NCI-H128 (cell line): ENCODE data around the gene FAM53B.
"Not testable (repeated sequence)": the region's sequence is repeated elsewhere in the genome, so short reads cannot be mapped to it uniquely, and the experiment has no call there.

Source experiments
- DNase-seq: peaks from one replicate; lab custom pipeline; 2025; ENCODE audit not compliant: unreplicated experiment; lab: John Stamatoyannopoulos, UW

The FAM53B gene

GRCh38 chr10:124614003-124614659 is 130.0 kb downstream of the FAM53B start:
- DNase-seq: no peak

DNA sequence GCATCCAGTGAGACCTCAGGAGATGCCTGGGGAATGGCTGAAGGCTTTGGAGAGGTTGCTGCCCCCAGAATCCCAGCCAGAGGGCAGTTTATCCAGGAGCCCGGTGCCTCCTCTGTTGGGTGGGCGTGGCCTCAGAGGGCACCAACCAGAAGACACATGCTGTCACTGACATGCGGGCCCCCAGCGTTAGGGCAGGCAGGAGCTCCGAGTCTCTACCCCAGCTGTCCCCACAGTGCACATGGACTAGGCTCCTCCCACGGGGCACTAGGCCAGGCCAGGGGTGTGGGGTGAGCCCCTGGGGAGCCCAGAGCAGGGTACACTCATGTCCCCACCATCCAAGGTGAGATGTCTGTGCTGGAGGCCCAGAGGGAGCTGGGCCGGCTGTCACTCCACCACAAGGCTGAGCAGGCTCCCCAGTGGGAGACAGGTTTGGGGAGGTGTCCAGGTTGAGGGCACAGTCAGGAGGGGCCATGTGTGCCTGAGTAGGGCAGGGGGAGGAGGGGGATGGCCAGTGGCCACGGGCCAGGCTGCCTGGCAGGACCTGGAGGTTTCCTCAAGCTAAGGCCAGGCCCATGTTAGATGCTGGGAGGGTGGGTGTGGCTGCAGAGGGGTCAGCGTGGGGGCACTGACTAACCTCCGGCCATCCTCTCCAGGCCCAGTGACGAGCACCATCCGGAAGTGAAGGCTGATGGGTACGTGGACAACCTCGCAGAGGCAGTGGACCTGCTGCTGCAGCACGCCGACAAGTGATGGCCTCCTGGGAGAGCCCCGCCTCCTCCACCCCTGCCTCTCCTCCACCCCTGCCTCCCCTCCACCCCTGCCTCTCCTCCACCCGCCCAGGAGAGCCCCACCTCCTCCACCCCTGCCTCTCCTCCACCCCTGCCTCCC is 131.3 kb downstream of the FAM53B start:
- DNase-seq: no peak

DNA sequence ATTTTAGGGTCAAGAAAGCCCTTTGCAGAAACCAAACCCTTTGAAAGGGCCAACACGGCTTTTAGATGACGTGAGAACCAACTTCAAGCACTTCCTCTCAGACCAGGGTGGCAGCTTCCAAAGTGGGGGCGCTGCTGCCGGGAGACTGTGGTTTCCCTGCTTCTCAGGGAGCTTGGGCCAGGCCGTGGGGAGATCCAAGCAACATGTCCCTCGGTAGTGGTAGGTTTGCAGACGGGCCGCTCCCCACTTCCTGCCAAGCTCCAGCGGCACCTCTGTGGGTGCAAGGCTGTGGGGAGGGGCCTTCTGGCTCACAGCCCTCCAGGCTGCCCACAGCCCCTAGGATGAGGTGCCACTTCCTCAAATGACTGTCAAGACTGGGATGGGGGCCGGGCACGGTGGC is 132.4 kb downstream of the FAM53B start:
- no peak for DNase-seq

DNA sequence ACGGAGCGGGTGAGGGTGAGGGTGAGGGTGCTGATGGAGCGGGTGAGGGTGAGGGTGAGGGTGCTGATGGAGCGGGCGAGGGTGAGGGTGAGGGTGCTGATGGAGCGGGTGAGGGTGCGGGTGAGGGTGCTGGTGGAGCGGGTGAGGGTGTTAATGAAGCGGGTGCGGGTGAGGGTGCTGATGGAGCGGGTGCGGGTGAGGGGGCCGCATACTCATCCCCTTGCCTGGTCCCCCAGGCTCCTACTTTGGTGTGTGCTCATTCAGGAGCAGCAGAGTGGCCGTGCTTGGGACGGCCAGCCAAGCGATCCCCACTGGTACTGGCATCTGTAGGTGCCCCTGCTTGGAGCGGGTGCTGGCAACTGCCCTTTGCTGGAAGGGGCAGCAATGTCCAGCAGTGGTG is 133.3 kb downstream of the FAM53B start:
- not testable (repeated sequence) for DNase-seq

DNA sequence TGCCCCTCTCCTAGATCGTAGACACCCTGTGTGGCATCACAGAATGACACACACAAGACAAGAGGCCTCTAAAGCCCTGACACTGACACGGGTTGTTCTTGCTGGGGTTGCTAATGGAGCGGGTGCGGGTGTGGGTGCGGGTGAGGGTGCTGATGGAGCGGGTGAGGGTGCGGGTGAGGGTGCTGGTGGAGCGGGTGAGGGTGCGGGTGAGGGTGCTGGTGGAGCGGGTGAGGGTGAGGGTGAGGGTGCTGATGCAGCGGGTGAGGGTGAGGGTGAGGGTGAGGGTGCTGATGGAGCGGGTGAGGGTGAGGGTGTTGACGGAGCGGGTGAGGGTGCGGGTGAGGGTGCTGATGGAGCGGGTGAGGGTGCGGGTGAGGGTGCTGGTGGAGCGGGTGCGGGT is 134.0 kb downstream of the FAM53B start:
- not testable (repeated sequence) for DNase-seq

DNA sequence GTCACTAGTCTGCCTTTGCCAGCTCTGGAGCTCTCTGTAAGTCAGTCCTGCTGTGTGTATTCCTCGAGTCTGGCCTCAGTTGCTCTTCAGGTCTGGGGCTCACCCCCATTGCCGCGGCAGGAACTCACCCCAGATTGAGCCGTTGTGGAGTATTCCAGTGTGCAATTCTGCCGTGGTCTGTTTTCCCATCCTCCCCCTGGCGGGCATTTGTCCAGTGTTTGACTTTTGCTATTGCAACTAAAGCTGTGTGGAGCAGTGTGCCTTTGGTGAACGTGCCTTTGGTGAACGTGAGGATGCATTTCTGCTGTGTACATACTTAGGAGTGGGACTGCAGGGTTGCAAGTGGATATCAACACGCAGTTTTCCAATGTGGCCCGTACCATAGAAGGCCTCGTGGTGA is 134.5 kb downstream of the FAM53B start:
- DNase-seq: no peak

- no peak for DNase-seq
Observed at GRCh38 chr10:124608093-124608721, 136.0 kb downstream of the FAM53B start.

DNA sequence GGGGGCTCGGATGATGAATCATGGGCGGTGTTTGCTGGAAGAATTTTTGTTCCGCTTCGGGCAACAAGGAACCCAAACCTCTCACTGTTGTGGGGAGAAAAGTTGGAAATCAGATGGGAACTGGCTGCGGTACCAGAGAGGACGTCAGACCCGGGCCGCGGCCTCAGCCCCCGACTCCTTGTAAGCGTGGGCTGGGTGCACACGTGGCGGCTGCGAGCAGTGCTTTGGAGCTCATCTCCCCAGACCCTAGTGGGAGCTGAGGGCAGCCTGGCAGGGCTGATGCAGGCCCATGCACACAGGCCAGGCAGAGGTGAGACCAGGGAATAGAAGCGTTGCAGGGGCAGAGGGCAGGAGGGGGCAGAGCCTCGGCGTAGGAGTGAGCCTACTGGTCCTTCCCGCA is 136.5 kb downstream of the FAM53B start:
- no peak for DNase-seq

- no peak for DNase-seq
Observed at GRCh38 chr10:124606822-124607221, 137.4 kb downstream of the FAM53B start.

DNA sequence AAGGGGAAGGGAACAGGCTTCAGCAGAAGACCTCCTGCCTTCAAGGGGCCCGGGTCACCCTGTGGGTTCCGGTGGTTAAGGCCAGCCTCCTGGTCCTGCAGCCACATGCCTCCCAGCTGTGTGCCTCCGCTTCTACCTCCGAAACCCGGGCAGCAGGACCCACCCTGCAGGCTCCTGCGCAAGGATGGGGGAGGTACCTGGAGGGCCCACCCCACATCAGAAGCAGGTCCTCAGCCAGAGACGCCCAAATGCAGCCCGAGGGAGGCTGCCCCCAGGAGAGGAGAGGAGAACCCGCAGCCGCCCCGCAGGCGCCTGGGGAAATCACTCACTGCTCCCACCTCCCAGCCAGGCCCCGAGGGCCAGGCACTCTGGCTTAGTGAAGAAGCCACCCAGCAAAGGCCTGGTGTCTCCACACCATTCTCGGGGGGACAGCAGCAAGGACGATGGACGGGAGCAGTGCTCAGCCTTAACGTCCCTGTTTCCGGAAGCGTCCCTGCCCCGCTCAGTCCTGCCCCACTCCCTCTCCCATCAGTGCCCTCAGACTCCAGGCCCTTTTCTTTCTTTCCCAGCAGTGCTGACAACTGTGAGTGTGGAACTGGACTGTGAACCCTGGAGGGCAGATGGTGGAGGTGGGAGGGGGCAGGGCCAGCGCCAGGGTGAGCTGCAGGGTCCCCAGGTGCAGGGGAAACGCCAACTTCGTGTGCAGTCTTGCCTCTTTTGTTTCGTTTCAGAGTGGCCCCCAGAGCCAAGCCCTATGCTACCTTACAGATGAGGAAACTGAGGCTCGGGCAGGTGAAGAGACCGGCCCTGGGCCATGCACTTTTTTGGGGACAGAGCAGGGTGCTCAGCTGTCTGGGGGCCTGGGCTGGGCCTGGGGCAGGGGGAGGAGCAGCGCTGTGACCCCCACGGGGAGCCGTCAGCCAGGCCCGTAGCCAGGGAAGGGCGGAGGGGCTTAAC is 138.0 kb downstream of the FAM53B start:
- no peak for DNase-seq

- no peak for DNase-seq
Observed at GRCh38 chr10:124605481-124605855, 138.7 kb downstream of the FAM53B start.

DNA sequence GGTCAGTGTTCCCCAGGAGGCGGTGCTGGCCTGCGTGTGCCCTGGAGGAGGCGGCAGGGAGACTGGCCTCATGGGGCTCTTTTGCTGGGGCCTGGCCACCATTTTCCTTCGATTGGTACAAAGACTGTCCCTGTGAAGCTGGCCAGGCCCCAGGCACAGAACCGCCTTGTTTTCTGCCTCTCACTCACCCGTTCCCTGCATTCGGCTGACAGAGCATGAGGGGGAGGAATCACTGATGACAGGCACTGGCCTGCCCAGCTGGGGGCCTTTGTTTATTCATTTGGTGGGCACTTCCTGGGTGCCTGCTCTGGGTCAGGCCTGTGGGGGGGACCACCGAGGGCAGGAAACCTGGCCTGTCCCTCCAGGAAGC is 139.2 kb downstream of the FAM53B start:
- no peak for DNase-seq

GRCh38 chr10:124604214-124605000 is 139.8 kb downstream of the FAM53B start:
- DNase-seq: no peak

DNA sequence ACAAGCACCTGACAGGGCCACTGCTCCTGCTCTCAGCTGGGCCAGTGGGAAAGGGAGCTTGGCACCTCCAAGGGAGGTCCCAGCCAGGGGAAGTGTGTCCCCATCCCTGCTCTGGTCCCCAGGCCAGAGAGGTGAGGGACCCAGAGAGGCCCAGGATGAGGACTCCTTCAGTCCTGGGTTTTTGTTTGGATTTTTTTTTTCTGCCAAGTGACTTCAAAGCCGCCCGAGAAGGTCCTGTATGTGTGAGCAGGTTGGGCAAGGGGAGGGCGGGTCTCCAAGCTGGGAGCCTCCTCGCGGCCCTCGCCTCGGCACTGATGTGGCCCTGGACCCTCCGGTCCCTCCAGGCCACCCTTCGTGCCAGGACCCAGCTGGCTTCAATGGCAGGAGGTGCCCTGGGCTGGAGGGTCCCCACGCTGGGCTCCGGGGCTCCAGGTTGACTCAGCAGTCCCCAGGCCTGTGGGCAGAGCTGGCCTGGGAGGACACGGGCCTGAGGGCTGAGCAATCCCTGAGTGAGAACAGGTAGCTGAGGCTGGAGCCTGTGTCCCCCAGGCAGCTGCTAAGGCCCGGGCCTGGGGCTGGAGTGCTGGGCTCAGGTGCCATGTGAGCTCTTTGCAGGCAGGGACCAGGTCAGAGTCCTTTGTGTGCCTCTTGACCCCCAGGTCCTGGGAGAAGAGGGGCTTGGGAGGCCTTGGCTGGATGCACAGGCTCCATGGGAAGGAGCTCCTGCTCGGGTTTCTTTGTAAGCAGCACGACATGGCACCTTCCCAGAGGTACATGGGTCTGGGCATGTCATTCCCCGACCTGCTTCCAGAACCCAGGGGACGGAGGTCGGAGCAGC is 140.6 kb downstream of the FAM53B start:
- no peak for DNase-seq

DNA sequence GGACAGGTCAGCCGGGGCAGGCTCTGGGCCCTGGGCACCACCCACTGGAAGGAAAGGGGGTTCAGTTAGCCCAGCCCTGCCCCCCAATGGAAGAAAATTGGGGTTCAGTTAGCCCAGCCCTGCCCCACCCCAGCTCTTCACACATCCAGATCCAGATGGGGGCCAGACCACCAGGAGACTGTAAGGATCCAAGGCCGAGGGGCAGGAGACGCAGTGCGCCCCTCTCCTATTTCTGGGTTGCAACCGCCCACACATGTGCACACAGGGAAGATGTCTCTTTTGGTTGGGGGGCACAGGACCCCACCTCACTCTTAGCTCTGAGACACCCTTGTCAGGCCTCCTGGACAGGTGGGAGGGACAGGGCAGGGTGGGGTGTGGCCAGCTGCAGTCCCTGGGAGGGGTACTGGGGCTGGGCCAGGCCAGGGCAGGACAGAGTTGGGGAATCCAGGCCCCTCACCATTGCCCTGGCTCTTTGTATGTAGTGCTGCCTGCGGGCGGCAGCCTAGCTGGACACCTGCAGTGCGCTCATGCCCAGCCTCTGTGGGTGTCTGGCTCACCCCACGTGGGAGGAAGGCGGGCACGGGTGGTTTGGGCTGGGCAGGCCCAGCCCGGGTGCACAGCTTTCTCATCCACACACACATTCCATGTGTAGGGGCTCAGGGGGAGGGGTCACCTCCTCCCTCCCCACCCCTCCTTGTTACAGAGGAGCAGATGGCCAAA is 141.4 kb downstream of the FAM53B start:
- no peak for DNase-seq

DNA sequence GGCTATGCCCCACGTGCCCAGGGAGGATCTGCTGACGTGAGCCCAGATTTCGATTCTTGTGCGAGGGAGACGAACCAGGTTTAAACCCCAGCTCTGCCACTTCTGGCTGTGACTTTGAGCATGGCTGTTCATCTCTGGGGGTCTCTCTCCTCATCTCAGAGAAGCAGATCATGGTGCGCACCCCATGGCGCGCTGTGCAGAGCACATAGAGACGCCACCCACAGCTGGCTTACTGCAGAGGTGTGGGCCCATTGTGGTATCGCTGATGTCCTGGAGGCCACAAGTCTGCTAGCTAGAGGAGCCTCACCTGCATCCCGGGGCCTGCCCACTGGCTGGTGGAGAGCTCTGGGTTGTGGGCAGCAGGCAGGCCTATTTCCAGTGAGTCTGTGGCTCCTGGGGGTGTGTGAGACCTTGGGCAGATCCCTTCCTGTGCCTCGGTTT is 142.0 kb downstream of the FAM53B start:
- DNase-seq: no peak

DNA sequence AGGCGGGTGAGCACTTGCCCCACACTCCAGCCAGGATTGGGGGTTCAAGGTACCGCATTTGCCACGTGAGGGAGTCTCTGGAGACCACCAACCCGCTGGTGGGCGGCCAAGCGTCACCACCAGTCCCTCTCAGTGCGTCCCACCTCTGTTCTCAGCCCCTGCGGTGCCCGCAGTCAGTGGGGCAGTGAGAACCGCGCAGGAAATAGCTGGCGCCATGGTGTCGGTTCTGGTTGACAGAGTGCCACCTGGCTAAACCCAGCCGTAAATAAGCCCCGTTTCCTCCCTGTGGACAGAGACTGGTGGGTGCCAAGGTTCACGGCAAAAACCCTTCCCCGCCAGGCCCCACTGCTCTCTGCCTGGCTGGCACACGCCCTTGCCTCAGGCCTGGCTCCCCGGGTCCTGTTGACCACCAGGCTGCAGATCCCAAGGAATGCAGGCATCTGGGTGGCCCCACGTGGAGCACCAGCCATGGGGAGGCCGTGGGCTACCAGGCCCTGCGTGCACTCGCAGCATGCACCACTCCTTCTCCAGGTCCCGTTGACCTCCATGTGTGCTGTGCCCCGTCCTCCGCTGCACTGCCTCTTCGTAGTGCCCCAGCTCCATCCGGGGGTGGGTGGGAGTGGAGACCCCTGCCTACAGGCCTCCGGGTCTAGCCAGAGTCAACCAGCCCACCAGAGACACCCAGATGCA is 142.6 kb downstream of the FAM53B start:
- no peak for DNase-seq

DNA sequence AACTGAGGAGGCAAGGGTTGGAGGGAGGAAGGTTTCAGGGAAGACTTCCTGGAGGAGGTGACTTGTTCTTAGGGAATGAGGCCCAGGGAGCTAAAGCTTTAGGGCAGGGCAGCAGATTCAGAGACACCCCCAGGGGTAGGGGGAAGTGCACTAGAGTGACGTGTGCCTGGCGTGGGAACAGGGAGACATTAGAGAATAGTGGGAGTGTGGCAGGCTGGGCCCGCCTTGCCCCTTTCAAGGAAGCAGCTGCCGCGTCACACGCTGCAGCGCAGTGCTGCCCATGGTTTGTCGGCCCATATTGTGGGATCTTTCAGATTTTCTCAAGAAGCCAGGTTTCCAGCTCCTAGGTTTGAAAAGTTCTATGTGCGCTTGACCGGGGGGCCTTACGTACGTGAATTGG is 143.2 kb downstream of the FAM53B start:
- no peak for DNase-seq
